Trophoblast cell (in vitro differentiated cells and primary cell): Measurements from ENCODE around the gene CGB7.
"Not testable (repeated sequence)": the region's sequence is repeated elsewhere in the genome, so short reads cannot be mapped to it uniquely, and the experiment has no call there.

ENCODE experiments used
- DNase-seq, 2 donors: peaks; one replicate each; pipeline ENCODE4 v3.0.0-alpha.2; 2016
- H2AFZ ChIP-seq: 2 replicates; pipeline ENCODE4 v1.6.1; 2013; ENCODE audit warnings: low read length, moderate library complexity, mild to moderate bottlenecking; ENCODE audit not compliant: insufficient read depth, poor library complexity
- H2AK5ac ChIP-seq: 2 replicates; pipeline ENCODE4 v1.6.1; 2013; ENCODE audit warnings: mild to moderate bottlenecking, low read length
- H2BK120ac ChIP-seq: 2 replicates; pipeline ENCODE4 v1.6.1; 2013; ENCODE audit warnings: low read length, mild to moderate bottlenecking, moderate library complexity; ENCODE audit not compliant: insufficient read depth, poor library complexity
- H2BK12ac ChIP-seq: 2 replicates; pipeline ENCODE4 v1.6.1; 2013; ENCODE audit warnings: mild to moderate bottlenecking, low read length, moderate library complexity
- H2BK5ac ChIP-seq: 2 replicates; pipeline ENCODE4 v1.6.1; 2013; ENCODE audit warnings: low read length, low read depth, moderate library complexity, mild to moderate bottlenecking; ENCODE audit not compliant: poor library complexity
- H3K14ac ChIP-seq: 2 replicates; pipeline ENCODE4 v1.6.1; 2013; ENCODE audit warnings: mild to moderate bottlenecking, low read length
- H3K18ac ChIP-seq: 2 replicates; pipeline ENCODE4 v1.6.1; 2013; ENCODE audit warnings: mild to moderate bottlenecking, low read length
- H3K23ac ChIP-seq: 2 replicates; pipeline ENCODE4 v1.6.1; 2013; ENCODE audit warnings: low read length
- H3K27ac ChIP-seq: 2 replicates; pipeline ENCODE4 v1.5.1; 2013; ENCODE audit warnings: low read depth, mild to moderate bottlenecking, inconsistent platforms, low read length, moderate library complexity
- H3K27me3 ChIP-seq: 2 replicates; pipeline ENCODE4 v1.6.1; 2013; ENCODE audit warnings: inconsistent platforms, mild to moderate bottlenecking, low read length, moderate library complexity; ENCODE audit not compliant: insufficient read depth
- H3K36me3 ChIP-seq, 2 experiments: 1 replicate in 1 of 2; 2 replicates in 1 of 2; pipeline ENCODE4 v1.6.1; 2013; ENCODE audit warnings: low read length in 2 of 2, mild to moderate bottlenecking in 2 of 2, moderate library complexity in 1 of 2; ENCODE audit not compliant: insufficient read depth in 2 of 2, control insufficient read depth in 1 of 2
- H3K4ac ChIP-seq: 2 replicates; pipeline ENCODE4 v1.6.1; 2013; ENCODE audit warnings: low read depth, mild to moderate bottlenecking, low read length, moderate library complexity
- H3K4me1 ChIP-seq, 2 experiments: 1 replicate in 1 of 2; 2 replicates in 1 of 2; pipeline ENCODE4 v1.6.1; 2013; ENCODE audit warnings: low read length in 2 of 2, mild to moderate bottlenecking in 2 of 2, moderate library complexity in 1 of 2; ENCODE audit not compliant: insufficient read depth in 2 of 2, control insufficient read depth in 1 of 2
- H3K4me2 ChIP-seq: 2 replicates; pipeline ENCODE4 v1.6.1; 2013; ENCODE audit warnings: inconsistent platforms, mild to moderate bottlenecking, low read length, moderate library complexity
- H3K4me3 ChIP-seq: 2 replicates; pipeline ENCODE4 v1.5.1; 2013; ENCODE audit warnings: mild to moderate bottlenecking, low read depth, low read length, inconsistent platforms
- H3K79me1 ChIP-seq: one replicate; pipeline ENCODE4 v1.6.1; 2013; ENCODE audit warnings: low read length
- H3K79me2 ChIP-seq: 2 replicates; pipeline ENCODE4 v1.6.1; 2013; ENCODE audit warnings: low read length, mild to moderate bottlenecking; ENCODE audit not compliant: control insufficient read depth, insufficient read depth, poor library complexity
- H3K9ac ChIP-seq: 2 replicates; pipeline ENCODE4 v1.6.1; 2013; ENCODE audit warnings: mild to moderate bottlenecking, low read length
- H3K9me3 ChIP-seq: 2 replicates; pipeline ENCODE4 v1.6.1; 2013; ENCODE audit warnings: low read depth, mild to moderate bottlenecking, control low read depth, inconsistent platforms, low read length; ENCODE audit not compliant: insufficient read depth
- H4K12ac ChIP-seq: 2 replicates; pipeline ENCODE4 v1.6.1; 2013; ENCODE audit warnings: low read depth, mild to moderate bottlenecking, low read length, moderate library complexity
- H4K8ac ChIP-seq: 2 replicates; pipeline ENCODE4 v1.6.1; 2013; ENCODE audit warnings: low read depth, mild to moderate bottlenecking, low read length, moderate library complexity
- H4K91ac ChIP-seq: one replicate; pipeline ENCODE4 v1.6.1; 2013; ENCODE audit warnings: low read depth, mild to moderate bottlenecking, low read length, moderate library complexity
- WGBS: extraction: QIAGEN DNeasy Blood & Tissue Kit; methylation state at CpG from one replicate; pipeline ENCODE4 v1.1.7; 2013; ENCODE audit warnings: missing lambda C conversion rate; ENCODE audit not compliant: insufficient read length, insufficient coverage; ENCODE audit errors: extremely low coverage; 5-methylcytosine and 5-hydroxymethylcytosine counted together

Gene CGB7

GRCh38 chr19:49042666-49043065 is 14.9 kb downstream of the CGB7 start:
- not testable (repeated sequence) for H3K9ac ChIP-seq, H3K79me2 ChIP-seq, H3K18ac ChIP-seq, H3K36me3 ChIP-seq, H2AK5ac ChIP-seq, H2AFZ ChIP-seq, H3K9me3 ChIP-seq, H2BK120ac ChIP-seq, H4K12ac ChIP-seq, H3K4ac ChIP-seq, H3K27ac ChIP-seq, H3K27me3 ChIP-seq, H4K91ac ChIP-seq, H3K4me1 ChIP-seq, H3K4me3 ChIP-seq, H3K4me2 ChIP-seq, H3K79me1 ChIP-seq, H3K23ac ChIP-seq, H2BK12ac ChIP-seq, H3K14ac ChIP-seq, H2BK5ac ChIP-seq, H4K8ac ChIP-seq, DNase-seq
- WGBS, result no CpG with 5 or more reads among the region's 4 CpGs

GRCh38 chr19:49042177-49042576 is 15.4 kb downstream of the CGB7 start:
- Histone ChIP-seq H4K12ac (no peak overlapping the region), H3K4me1 (no peaks in the 10 kb centered on the region), H2BK5ac (no peak overlapping the region), H3K9ac (no peak overlapping the region), H3K14ac (no peak overlapping the region), H3K4me2 (no peak overlapping the region), H2AK5ac (no peak overlapping the region), H3K27ac (no peak overlapping the region), H3K4me3 (no peak overlapping the region), H3K36me3 (no peaks in the 10 kb centered on the region), H2AFZ (no peak overlapping the region), H2BK120ac (no peak overlapping the region), H3K23ac (no peak overlapping the region), H3K4ac (no peak overlapping the region), H3K9me3 (no peaks in the 10 kb centered on the region), H3K18ac (no peak overlapping the region), H2BK12ac (no peak overlapping the region), H4K8ac (no peak overlapping the region), H4K91ac (no peak overlapping the region), H3K79me2 (no peaks in the 10 kb centered on the region), H3K27me3 (no peaks in the 10 kb centered on the region), H3K79me1 (no peaks in the 10 kb centered on the region)
- no CpG with 5 or more reads among the region's 17 CpGs for WGBS
- no peak for DNase-seq

- H2BK5ac ChIP-seq, H4K12ac ChIP-seq, H3K23ac ChIP-seq, DNase-seq, H3K4me2 ChIP-seq, H3K4ac ChIP-seq, H3K9me3 ChIP-seq, H3K27ac ChIP-seq, H3K4me1 ChIP-seq, H3K9ac ChIP-seq, H4K8ac ChIP-seq, H3K36me3 ChIP-seq, H3K14ac ChIP-seq, H3K27me3 ChIP-seq, H2AK5ac ChIP-seq, H4K91ac ChIP-seq, H3K79me1 ChIP-seq, H3K18ac ChIP-seq, H3K79me2 ChIP-seq, H2BK120ac ChIP-seq, H2BK12ac ChIP-seq, H3K4me3 ChIP-seq, H2AFZ ChIP-seq: not testable (repeated sequence)
- WGBS, result no CpG with 5 or more reads among the region's 9 CpGs
These were observed 17.8 kb downstream of the CGB7 start for GRCh38 chr19:49039736-49040135.

- H3K79me2 ChIP-seq, H3K36me3 ChIP-seq, H3K23ac ChIP-seq, H3K4me1 ChIP-seq, H3K79me1 ChIP-seq, H4K8ac ChIP-seq, H3K14ac ChIP-seq, H3K27ac ChIP-seq, H4K12ac ChIP-seq, H3K18ac ChIP-seq, H2BK12ac ChIP-seq, H3K27me3 ChIP-seq, H3K9me3 ChIP-seq, H2AK5ac ChIP-seq, H2AFZ ChIP-seq, H3K4me3 ChIP-seq, DNase-seq, H2BK5ac ChIP-seq, H3K4ac ChIP-seq, H3K4me2 ChIP-seq, H3K9ac ChIP-seq: not testable (repeated sequence)
- peak overlapping the region; percentile 22 for H2BK120ac ChIP-seq
- H4K91ac ChIP-seq, result peak overlapping the region; percentile 1
- WGBS, result no CpG with 5 or more reads among the region's 26 CpGs
These were observed 18.8 kb downstream of the CGB7 start for GRCh38 chr19:49038557-49039276.
